Motor neuron (in vitro differentiated cells): ENCODE results near the gene THOC7. TPM values are rescaled to one million over a fixed set of nuclear protein-coding genes. Genes with fewer than 3 reads are reported as not detected.

ENCODE experiments used
- ATAC-seq, 8 experiments: fragments of 200-7000 bp; cut with Tn5 transposase; replicated peaks in 6 of 8; 2 replicates each; pipeline ENCODE4 v1.8.0; 2021; ENCODE audit warnings: mild to moderate bottlenecking in 8 of 8, moderate library complexity in 8 of 8
- H3K27ac ChIP-seq, 2 donors: fragments of 250-450 bp; sonication (Bioruptor Pico); 2 replicates each; pipeline ENCODE4 v1.9.0; 2021; ENCODE audit warnings: antibody characterized with exemption in 2 of 2, mild to moderate bottlenecking in 2 of 2, moderate library complexity in 1 of 2
- H3K4me1 ChIP-seq, 2 donors: fragments of 250-450 bp; sonication (Bioruptor Pico); replicated peaks in 1 of 2; 2 replicates each; pipeline ENCODE4 v1.6.1; 2021; ENCODE audit warnings: antibody characterized with exemption in 2 of 2, mild to moderate bottlenecking in 2 of 2, moderate library complexity in 1 of 2
- H3K4me3 ChIP-seq, 5 donors: fragments of 250-450 bp; sonication (Bioruptor Pico); 2 replicates each; pipeline ENCODE4 v1.9.0; 2021; ENCODE audit warnings: antibody characterized with exemption in 5 of 5, mild to moderate bottlenecking in 5 of 5, moderate library complexity in 4 of 5
- WGBS, 10 experiments: fragments of 450-650 bp; shearing (Covaris generic); methylation state at CpG; one replicate each; pipeline ENCODE4 v1.0.0; 2022; 5-methylcytosine and 5-hydroxymethylcytosine counted together
- in situ Hi-C, 9 experiments: fragments of 400-800 bp; cut with MboI; loops; one replicate each; pipeline ENCODE4 v1.15.0; 2021; ENCODE audit warnings: low sequenced_read_pairs in 9 of 9, low pct_unique_long_range_greater_than_20kb in 2 of 9; ENCODE audit not compliant: unreplicated experiment in 9 of 9
- total RNA-seq, 8 experiments: library from RNA; unstranded; fragments of 300-600 nt; gene quantifications; 2 replicates each; pipeline versions ENCODE4 v1.2.3 to v1.2.4, GENCODE V29; 2022

Gene THOC7
- total RNA-seq, 8 experiments from 2014 or later = 53.3 to 97.1 (median 72.1) TPM

- Histone ChIP-seq H3K4me1 (peaks cover 3 to 20% of the 10 kb centered on the region in 2 donors), H3K4me3 (no peak overlapping the region), H3K27ac (no peak overlapping the region)
- in situ Hi-C loops = no loop called here
- 50 to 100% (median 92%) methylated on average over 1 to 2 of the region's 2 CpGs; no CpG with 5 or more reads in 3 of the 10 experiments for WGBS, 10 experiments
- no peak for ATAC-seq
Measured at GRCh38 chr3:63872135-63872924, 8.7 kb upstream of the THOC7 start.

- Histone ChIP-seq H3K27ac (peak overlapping the region in 1 of 2 donors; percentile 37), H3K4me3 (no peak overlapping the region), H3K4me1 (peaks cover 3 to 13% of the 10 kb centered on the region in 2 donors)
- ATAC-seq = no peak
- WGBS, 10 experiments = 33 to 100% (median 79%) methylated on average over 1 to 2 of the region's 2 CpGs; no CpG with 5 or more reads in 2 of the 10 experiments
- in situ Hi-C loops = no loop called here
Measured at GRCh38 chr3:63870615-63871005, 7.0 kb upstream of the THOC7 start.

- 7 to 100% (median 87%) methylated on average over 1 to 3 of the region's 3 CpGs; no CpG with 5 or more reads in 2 of the 10 experiments for WGBS, 10 experiments
- H3K4me1 ChIP-seq = peaks cover 3 to 14% of the 10 kb centered on the region in 2 donors
- in situ Hi-C loops = no loop called here
- peak overlapping the region in 1 of 2 donors; percentile 37 for H3K27ac ChIP-seq
- ATAC-seq = peak in 4 of 8 experiments; percentile 63 to 88 (median 79)
- no peak overlapping the region for H3K4me3 ChIP-seq
Measured at GRCh38 chr3:63869940-63870614, 6.5 kb upstream of the THOC7 start.

GRCh38 chr3:63867225-63867624 lies 3.6 kb upstream of the THOC7 start:
- in situ Hi-C loops = no loop called here
- ATAC-seq = no peak
- no peak overlapping the region for H3K4me3 ChIP-seq
- peaks cover 8 to 22% of the 10 kb centered on the region in 2 donors for H3K4me1 ChIP-seq
- WGBS, 10 experiments = 67 to 100% (median 100%) methylated on average over 1 of the region's 1 CpG; no CpG with 5 or more reads in 2 of the 10 experiments
- H3K27ac ChIP-seq = no peak overlapping the region

GRCh38 chr3:63864965-63865327 lies 1.3 kb upstream of the THOC7 start:
- H3K4me3 ChIP-seq = peak overlapping the region; percentile 60 to 84 (median 82)
- H3K27ac ChIP-seq = no peak overlapping the region
- 0 to 45% (median 6%) methylated on average over 1 to 3 of the region's 3 CpGs; no CpG with 5 or more reads in 3 of the 10 experiments for WGBS, 10 experiments
- in situ Hi-C loops = no loop called here
- ATAC-seq = no peak
- peaks cover 5 to 12% of the 10 kb centered on the region in 2 donors for H3K4me1 ChIP-seq

GRCh38 chr3:63864008-63864964 lies 681 bp upstream of the THOC7 start:
- in situ Hi-C loops = no loop called here
- peak; percentile 44 to 59 (median 52) for ATAC-seq
- Histone ChIP-seq H3K27ac (peak overlapping the region; percentile 91), H3K4me1 (peaks cover 5 to 11% of the 10 kb centered on the region in 2 donors), H3K4me3 (peak overlapping the region; percentile 60 to 84 (median 82))
- WGBS, 10 experiments = 0 to 20% (median 0%) methylated on average over 1 to 12 of the region's 93 CpGs; no CpG with 5 or more reads in 3 of the 10 experiments

GRCh38 chr3:63862804-63863149 lies 828 bp downstream of the THOC7 start:
- 0 to 83% (median 25%) methylated on average over 1 to 5 of the region's 5 CpGs; no CpG with 5 or more reads in 3 of the 10 experiments for WGBS, 10 experiments
- Histone ChIP-seq H3K27ac (peak overlapping the region; percentile 91), H3K4me1 (peaks cover 5 to 11% of the 10 kb centered on the region in 2 donors), H3K4me3 (peak overlapping the region; percentile 60 to 84 (median 82))
- no peak for ATAC-seq
- in situ Hi-C loops = no loop called here

- 30 to 100% (median 75%) methylated on average over 1 to 5 of the region's 5 CpGs; no CpG with 5 or more reads in 2 of the 10 experiments for WGBS, 10 experiments
Measured at GRCh38 chr3:63861306-63861705, 2.3 kb downstream of the THOC7 start.

GRCh38 chr3:63860776-63861175 lies 2.8 kb downstream of the THOC7 start:
- no peak overlapping the region for H3K27ac ChIP-seq
- peaks cover 5 to 11% of the 10 kb centered on the region in 2 donors for H3K4me1 ChIP-seq
- no peak overlapping the region for H3K4me3 ChIP-seq
- in situ Hi-C loops = no loop called here
- WGBS, 10 experiments = 64 to 100% (median 90%) methylated on average over 1 to 3 of the region's 3 CpGs
- no peak for ATAC-seq

More at GRCh38 chr3:63861306-63861705, 2.3 kb downstream of the THOC7 start:
- Histone ChIP-seq H3K4me1 (peaks cover 5 to 11% of the 10 kb centered on the region in 2 donors), H3K4me3 (no peak overlapping the region), H3K27ac (no peak overlapping the region)
- no peak for ATAC-seq
- in situ Hi-C loops = no loop called here

- ATAC-seq = no peak
- in situ Hi-C loops = no loop called here
- WGBS, 10 experiments = 72 to 100% (median 92%) methylated on average over 1 to 2 of the region's 2 CpGs
- Histone ChIP-seq H3K27ac (no peak overlapping the region), H3K4me3 (no peak overlapping the region), H3K4me1 (peaks cover under 1 to 3% of the 10 kb centered on the region in 2 donors)
Measured at GRCh38 chr3:63857311-63857710, 6.3 kb downstream of the THOC7 start.

GRCh38 chr3:63855333-63855940 lies 8.2 kb downstream of the THOC7 start:
- peak in 3 of 8 experiments; percentile 75 to 88 (median 87) for ATAC-seq
- H3K27ac ChIP-seq = no peak overlapping the region
- 0 to 100% (median 55%) methylated on average over 1 of the region's 1 CpG; no CpG with 5 or more reads in 3 of the 10 experiments for WGBS, 10 experiments
- no peaks in the 10 kb centered on the region for H3K4me1 ChIP-seq
- H3K4me3 ChIP-seq = no peak overlapping the region
- in situ Hi-C loops = no loop called here

GRCh38 chr3:63853106-63853505 lies 10.5 kb downstream of the THOC7 start:
- Histone ChIP-seq H3K4me3 (no peak overlapping the region), H3K27ac (no peak overlapping the region), H3K4me1 (no peaks in the 10 kb centered on the region)
- 60 to 100% (median 91%) methylated on average over 1 to 4 of the region's 4 CpGs for WGBS, 10 experiments
- in situ Hi-C loops = no loop called here
- no peak for ATAC-seq
